Inflammatory macrophage (primary cell): Measurements from ENCODE around the gene GLUL.
A peak's percentile ranks its signal among the peaks of the same experiment; 100 is the strongest.

Experiments used
- DNase-seq, 2 donors: peaks; one replicate each; pipeline ENCODE4 v3.0.0-alpha.2; 2020 to 2022
- total RNA-seq, 18 experiments: gene quantifications; one replicate each; lab custom pipeline; 2026; ENCODE audit warnings: mixed read lengths in 6 of 18, inconsistent platforms in 2 of 18; lab: John Stamatoyannopoulos, UW

GLUL gene
- 414 to 2,018 (median 1,168) reads per million in 18 experiments for total RNA-seq

- DNase-seq = peak; percentile 96 to 97
These were observed at the start of gene GLUL for GRCh38 chr1:182391362-182392049. Gene GLUL, minus strand, starts transcription at chr1:182391790. Its CDS starts 3,053 bp downstream, at chr1:182388737.

- peak in 1 of 2 donors; percentile 34 for DNase-seq
These were observed 46.7 kb upstream of the GLUL start for GRCh38 chr1:182438326-182438725.

DNA sequence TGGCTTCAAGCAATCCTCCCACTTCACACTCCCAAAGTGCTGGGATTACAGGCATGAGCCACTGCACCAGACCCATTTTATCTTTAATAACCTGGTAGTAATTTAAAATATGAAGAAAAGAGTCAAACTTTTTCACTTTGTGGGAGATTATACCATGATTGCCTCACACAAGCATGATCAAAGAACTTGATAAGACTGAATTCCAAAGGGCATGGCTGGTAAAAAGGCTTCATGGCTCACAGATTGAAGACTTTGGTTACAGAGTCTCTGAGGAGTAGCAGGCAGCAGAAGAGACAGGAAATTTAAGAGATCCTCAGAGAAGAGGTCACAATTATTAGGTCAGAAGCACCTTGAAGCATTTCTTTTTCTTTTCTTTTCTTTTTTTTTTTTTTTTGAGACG is 42.0 kb upstream of the GLUL start:
- no peak for DNase-seq

DNA sequence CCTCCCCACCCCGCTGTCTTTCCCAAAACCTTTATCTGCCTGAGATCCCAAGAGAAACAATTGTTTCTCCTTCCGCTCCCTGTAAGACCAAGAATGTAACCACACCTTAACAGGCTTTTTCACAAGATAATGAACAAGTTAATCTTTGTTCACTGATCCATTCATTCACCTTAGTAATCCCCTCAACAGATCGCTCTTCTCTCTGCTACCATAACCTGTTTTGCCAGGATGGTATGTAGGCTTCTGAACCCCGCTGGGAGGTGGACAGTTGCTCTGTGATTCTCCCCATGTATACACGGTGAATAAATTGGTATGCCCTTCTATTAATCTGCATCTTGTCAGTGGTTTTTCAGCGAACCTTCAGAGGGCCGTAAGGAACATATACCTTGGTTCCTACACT is 39.7 kb upstream of the GLUL start:
- DNase-seq = no peak

- peak; percentile 45 to 46 for DNase-seq
These were observed 38.9 kb upstream of the GLUL start for GRCh38 chr1:182430263-182431068.

GRCh38 chr1:182428043-182428442 is 36.5 kb upstream of the GLUL start:
- DNase-seq = no peak

DNA sequence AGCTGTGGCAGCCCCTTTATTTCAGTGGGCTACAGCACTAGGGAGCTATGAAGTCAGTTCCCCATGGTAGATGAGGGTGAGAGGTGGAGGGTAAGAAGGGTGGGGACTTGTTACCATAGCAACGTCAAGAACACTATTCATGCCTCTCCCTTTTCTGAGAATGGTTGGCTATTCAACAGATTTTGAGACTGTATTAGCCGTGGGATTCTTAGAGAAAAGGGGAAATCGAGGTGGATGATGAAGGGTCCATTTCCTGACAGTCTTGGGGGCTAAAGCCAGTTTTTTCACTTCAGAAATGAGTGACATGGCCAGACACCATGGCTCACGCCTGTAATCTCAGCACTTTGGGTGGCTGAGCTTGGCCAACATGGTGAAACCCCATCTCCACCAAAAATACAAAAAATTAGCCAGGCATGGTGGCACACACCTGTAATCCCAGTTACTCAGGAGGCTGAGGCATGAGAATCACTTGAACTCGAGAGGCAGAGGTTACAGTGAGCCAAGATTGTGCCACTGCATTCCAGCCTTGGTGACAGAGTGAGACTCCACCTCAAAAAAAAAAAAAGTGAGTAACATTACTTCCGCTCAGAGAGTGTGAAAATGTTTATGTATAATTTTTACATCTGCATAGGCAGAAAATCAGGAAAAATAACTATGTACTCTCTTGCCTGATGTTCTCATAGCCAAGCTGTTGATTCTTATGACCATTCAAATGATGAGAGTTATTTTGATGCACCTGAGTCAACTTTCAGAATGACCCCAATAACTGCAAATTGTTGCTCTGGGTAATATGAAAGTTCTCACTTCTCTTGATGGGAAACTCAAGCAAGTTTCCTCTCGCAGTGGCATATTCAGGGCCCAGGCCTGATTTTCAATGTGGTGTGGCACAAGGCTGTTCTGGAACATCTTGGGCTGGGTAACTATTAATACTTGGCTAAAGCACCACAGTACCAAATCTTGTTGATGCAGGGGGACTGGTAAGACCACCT is 35.1 kb upstream of the GLUL start:
- DNase-seq = no peak

- DNase-seq = peak in 1 of 2 donors; percentile 32
These were observed 24.2 kb upstream of the GLUL start for GRCh38 chr1:182415789-182416188.

GRCh38 chr1:182413969-182414368 is 22.4 kb upstream of the GLUL start:
- DNase-seq = no peak

DNA sequence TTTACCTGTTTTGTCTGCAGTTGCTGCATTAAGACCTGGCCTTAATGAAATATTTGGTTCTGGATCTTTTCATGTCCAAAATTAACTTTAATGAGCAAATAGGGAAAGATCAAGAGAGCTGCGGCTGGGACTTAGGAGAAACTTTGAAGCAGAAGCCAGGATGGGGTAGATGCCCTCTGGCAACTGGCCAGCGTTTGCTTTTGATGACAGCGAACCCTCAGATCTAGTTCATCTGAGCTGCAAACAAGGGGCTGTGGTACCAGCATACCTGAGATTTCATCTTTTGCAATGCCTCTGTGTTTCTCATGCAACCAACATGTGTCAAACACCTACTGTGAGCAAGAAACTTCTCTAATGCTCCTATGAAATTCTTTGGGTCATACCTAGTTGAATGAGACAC is 21.9 kb upstream of the GLUL start:
- DNase-seq = no peak

DNA sequence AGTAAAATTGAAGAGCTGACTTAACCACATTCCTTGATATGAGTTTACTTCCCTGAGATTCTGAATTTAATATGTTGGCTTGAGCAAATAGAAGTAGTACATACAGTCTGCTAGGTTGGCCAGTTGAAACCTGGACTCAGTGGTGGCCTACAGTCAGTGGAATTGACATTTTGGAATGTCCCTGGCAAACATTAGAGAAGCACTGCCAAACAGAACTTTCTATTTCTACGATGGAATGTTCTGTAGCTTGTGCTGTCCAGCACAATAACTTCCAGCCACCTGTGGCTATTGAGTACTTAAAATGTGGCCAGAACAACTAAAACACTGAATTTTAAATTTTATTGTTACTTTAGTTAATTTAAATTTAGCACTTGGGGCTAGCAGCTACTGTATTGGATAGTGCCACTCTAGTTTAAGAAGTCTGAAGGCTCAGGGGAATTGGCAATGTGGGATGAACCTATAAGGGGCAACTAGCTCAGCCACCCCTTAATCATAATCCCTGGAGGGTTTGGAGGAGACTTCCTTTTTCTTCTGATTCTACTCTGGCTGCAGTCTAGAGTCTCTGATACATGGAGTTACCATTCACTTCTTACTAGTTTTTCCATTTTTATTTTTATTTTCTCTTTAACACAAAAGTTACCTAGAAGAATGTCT is 19.2 kb upstream of the GLUL start:
- DNase-seq = no peak

GRCh38 chr1:182410138-182410537 is 18.5 kb upstream of the GLUL start:
- DNase-seq = no peak

- DNase-seq = no peak
These were observed 17.0 kb upstream of the GLUL start for GRCh38 chr1:182408435-182409075.

DNA sequence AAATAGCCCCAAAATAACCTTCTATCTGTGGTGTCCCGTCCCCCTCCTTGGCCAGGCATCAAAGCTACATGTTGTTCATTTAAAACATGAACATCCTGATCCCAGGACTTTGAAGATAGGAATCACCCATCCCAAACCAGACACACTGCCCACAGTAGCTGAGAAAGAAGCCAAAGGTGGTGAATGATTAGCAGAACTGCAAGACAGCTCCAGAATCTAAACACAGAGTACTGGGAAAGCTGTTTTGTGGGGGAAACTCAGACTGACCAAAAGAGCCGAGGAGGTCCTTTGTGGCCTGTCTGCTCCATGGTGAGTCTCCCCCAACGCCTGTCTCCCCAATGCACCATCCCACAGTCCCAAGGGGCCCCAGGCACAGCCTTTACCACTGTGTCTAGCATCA is 16.1 kb upstream of the GLUL start:
- no peak for DNase-seq

- peak; percentile 76 to 80 for DNase-seq
These were observed 14.4 kb upstream of the GLUL start for GRCh38 chr1:182406012-182406411.

DNA sequence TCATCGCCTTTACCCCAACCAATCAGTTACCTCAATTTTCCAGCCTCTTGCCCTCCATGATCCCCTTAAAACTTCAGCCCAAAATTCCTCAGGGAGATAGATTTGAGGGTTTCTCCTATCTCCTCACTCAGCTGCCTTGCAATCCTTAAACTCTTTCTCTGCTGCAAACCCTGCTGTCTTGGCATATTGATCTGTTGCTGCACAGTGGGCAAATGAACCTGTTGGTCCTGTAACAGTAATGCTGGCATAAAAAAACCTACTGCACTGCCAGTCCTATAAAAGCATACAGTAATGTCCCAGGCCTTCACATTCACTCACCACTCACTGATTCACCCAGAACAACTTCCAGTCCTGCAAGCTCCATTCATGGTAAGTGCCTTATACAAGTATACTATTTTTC is 14.0 kb upstream of the GLUL start:
- no peak for DNase-seq

GRCh38 chr1:182404781-182405180 is 13.2 kb upstream of the GLUL start:
- no peak for DNase-seq

GRCh38 chr1:182400567-182400966 is 9.0 kb upstream of the GLUL start, which contains the start of gene TEDDM1:
Gene TEDDM1, minus strand, starts transcription at chr1:182400667. Its CDS starts 182 bp downstream, at chr1:182400485.
- no peak for DNase-seq

DNA sequence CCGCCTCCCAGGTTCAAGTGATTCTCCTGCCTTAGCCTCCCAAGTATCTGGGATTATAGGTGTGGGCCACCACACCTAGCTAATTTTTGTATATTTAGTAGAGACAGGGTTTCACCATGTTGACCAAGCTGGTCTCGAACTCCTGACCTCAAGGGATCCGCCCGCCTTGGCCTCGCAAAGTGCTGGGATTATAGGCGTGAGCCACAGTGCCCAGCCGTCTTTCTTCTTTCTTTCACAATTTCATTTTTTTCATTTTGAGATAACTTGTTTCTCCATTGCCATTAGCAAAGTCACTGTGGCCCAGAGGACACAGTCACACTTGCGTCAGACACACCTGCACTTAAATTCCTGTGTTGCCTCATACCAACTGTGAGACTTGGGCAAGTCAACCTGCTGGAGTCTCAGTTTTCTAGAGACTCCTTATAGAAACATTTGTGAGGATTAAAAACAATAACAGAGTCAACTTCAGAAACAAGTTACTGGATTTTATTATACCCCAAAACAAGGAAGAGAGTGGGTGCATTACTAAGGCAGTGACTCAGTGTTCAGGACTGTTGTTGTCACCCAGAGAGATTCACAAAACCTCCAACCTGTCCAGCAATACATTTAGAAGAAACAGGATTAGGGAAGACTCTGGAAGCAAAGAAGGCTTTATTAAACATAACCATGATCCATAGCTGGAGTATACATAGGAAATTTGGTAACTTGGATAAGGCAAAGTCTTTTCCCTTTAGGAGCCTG is 6.2 kb upstream of the GLUL start:
- peak in 1 of 2 donors; percentile 6 for DNase-seq

DNA sequence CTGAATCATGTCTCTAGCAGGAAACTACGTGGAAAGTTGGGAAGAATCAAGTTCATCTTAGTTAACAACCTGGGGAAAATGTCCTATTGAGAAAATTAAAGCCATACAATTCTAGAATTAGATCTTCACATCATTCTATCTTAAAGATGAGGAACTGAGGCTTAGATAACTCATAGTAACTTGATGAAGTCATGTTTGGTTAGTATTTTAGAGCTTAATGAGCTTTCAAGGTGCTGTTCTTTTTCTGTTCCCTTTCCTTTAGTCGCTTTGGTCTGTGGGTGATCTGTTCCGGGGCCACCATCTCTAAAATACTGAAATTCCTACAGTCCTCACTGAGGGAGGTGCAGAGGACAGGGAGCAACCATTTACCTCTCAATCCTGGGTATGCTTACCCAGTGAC is 4.3 kb upstream of the GLUL start:
- peak in 1 of 2 donors; percentile 17 for DNase-seq
